DOHH2 (cell line): ENCODE data around the gene PLXNC1.
A peak's percentile ranks its signal among the peaks of the same experiment; 100 is the strongest.

ENCODE experiments used
- H3F3A ChIP-seq: fragments of 200-600 bp; sonication (generic), shearing (Covaris generic); 2 replicates; pipeline ENCODE4 v1.6.0; 2016; ENCODE audit warnings: antibody characterized with exemption, mild to moderate bottlenecking; ENCODE audit not compliant: control insufficient read depth, insufficient read depth
- H3K27ac ChIP-seq: fragments of 200-600 bp; sonication (generic); 2 replicates; pipeline ENCODE4 v1.5.1; 2014; ENCODE audit warnings: low read depth, mild to moderate bottlenecking, low read length, moderate library complexity
- H3K27me3 ChIP-seq: fragments of 200-600 bp; sonication (generic); 2 replicates; pipeline ENCODE4 v1.6.1; 2014; ENCODE audit warnings: mild to moderate bottlenecking, low read length, mixed read lengths; ENCODE audit not compliant: control insufficient read depth
- H3K36me3 ChIP-seq: fragments of 200-600 bp; sonication (generic); 2 replicates; pipeline ENCODE4 v1.6.1; 2014; ENCODE audit warnings: mild to moderate bottlenecking, low read length, moderate library complexity, mixed read lengths; ENCODE audit not compliant: control insufficient read depth
- H3K4me1 ChIP-seq: fragments of 200-600 bp; sonication (generic); 2 replicates; pipeline ENCODE4 v1.6.1; 2014; ENCODE audit warnings: mild to moderate bottlenecking, low read length, mixed read lengths; ENCODE audit not compliant: control insufficient read depth
- H3K4me2 ChIP-seq: fragments of 200-600 bp; sonication (generic); 2 replicates; pipeline ENCODE4 v1.6.0; 2014; ENCODE audit warnings: mild to moderate bottlenecking, low read length, moderate library complexity
- H3K4me3 ChIP-seq: fragments of 200-600 bp; sonication (generic); 2 replicates; pipeline ENCODE4 v1.5.1; 2014; ENCODE audit warnings: mild to moderate bottlenecking, low read length, mixed read lengths
- H3K79me2 ChIP-seq: fragments of 200-600 bp; sonication (generic); 2 replicates; pipeline ENCODE4 v1.6.1; 2014; ENCODE audit warnings: mild to moderate bottlenecking, low read length, mixed read lengths; ENCODE audit not compliant: control insufficient read depth
- H3K9me2 ChIP-seq: fragments of 200-600 bp; sonication (generic); replicated peaks from 2 replicates; pipeline ENCODE4 v1.6.1; 2014; ENCODE audit warnings: mild to moderate bottlenecking, low read length, mixed read lengths; ENCODE audit not compliant: control insufficient read depth
- H3K9me3 ChIP-seq: fragments of 200-600 bp; sonication (generic); 2 replicates; pipeline ENCODE4 v1.6.1; 2014; ENCODE audit warnings: antibody characterized with exemption, low read length, mixed read lengths; ENCODE audit not compliant: control insufficient read depth, insufficient read depth
- H4K20me1 ChIP-seq: fragments of 200-600 bp; sonication (generic); 2 replicates; pipeline ENCODE4 v1.6.0; 2014; ENCODE audit warnings: low read depth, mild to moderate bottlenecking, antibody characterized with exemption, low read length, moderate library complexity; ENCODE audit not compliant: control insufficient read depth, insufficient read depth
- EZH2phosphoT487 ChIP-seq: fragments of 200-600 bp; sonication (generic); IDR thresholded peaks from 2 replicates; pipeline ENCODE4 v1.6.1; 2017; ENCODE audit warnings: borderline replicate concordance, mild to moderate bottlenecking, antibody characterized with exemption, low read length, moderate library complexity, mixed read lengths
- TF ChIP-seq, protein P1 (sequence below): fragments of 200-600 bp; sonication (generic); IDR thresholded peaks from one replicate; pipeline ENCODE4 v1.5.1; 2014; ENCODE audit warnings: antibody characterized with exemption, mild to moderate bottlenecking, low read depth, low read length; ENCODE audit not compliant: poor library complexity, severe bottlenecking

Gene PLXNC1

DNA sequence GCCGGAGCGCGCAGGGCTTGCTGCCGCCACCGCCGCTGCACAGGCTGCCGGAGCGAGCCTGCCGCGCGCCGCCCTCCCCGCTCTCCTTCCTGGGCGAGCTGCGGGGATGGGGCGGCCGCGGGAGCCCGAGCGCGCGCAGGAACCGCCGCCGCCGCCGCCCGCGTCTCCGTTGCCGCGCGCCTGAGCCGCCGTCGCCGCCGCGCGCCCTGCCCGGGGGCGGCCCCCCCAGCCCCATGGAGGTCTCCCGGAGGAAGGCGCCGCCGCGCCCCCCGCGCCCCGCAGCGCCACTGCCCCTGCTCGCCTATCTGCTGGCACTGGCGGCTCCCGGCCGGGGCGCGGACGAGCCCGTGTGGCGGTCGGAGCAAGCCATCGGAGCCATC is 352 bp downstream of the PLXNC1 start:
- Histone ChIP-seq H3K9me3 (no peaks in the 10 kb centered on the region), H3K9me2 (no peaks in the 10 kb centered on the region), H3K27me3 (peaks cover 86% of the 10 kb centered on the region), H3K36me3 (no peaks in the 10 kb centered on the region), H3K4me2 (peak overlapping the region; percentile 85), H3K4me1 (peaks cover 52% of the 10 kb centered on the region), H3F3A (peaks cover 23% of the 10 kb centered on the region), H3K4me3 (peak overlapping the region; percentile 78), H3K27ac (no peak overlapping the region), H4K20me1 (0 out of 2 replicates have a peak, but pooled peaks cover 3% of the 10 kb centered on the region), H3K79me2 (no peaks in the 10 kb centered on the region)
- TF ChIP-seq, protein P1, sequence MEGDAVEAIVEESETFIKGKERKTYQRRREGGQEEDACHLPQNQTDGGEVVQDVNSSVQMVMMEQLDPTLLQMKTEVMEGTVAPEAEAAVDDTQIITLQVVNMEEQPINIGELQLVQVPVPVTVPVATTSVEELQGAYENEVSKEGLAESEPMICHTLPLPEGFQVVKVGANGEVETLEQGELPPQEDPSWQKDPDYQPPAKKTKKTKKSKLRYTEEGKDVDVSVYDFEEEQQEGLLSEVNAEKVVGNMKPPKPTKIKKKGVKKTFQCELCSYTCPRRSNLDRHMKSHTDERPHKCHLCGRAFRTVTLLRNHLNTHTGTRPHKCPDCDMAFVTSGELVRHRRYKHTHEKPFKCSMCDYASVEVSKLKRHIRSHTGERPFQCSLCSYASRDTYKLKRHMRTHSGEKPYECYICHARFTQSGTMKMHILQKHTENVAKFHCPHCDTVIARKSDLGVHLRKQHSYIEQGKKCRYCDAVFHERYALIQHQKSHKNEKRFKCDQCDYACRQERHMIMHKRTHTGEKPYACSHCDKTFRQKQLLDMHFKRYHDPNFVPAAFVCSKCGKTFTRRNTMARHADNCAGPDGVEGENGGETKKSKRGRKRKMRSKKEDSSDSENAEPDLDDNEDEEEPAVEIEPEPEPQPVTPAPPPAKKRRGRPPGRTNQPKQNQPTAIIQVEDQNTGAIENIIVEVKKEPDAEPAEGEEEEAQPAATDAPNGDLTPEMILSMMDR, result no peak
- no peak for TF ChIP-seq EZH2phosphoT487

DNA sequence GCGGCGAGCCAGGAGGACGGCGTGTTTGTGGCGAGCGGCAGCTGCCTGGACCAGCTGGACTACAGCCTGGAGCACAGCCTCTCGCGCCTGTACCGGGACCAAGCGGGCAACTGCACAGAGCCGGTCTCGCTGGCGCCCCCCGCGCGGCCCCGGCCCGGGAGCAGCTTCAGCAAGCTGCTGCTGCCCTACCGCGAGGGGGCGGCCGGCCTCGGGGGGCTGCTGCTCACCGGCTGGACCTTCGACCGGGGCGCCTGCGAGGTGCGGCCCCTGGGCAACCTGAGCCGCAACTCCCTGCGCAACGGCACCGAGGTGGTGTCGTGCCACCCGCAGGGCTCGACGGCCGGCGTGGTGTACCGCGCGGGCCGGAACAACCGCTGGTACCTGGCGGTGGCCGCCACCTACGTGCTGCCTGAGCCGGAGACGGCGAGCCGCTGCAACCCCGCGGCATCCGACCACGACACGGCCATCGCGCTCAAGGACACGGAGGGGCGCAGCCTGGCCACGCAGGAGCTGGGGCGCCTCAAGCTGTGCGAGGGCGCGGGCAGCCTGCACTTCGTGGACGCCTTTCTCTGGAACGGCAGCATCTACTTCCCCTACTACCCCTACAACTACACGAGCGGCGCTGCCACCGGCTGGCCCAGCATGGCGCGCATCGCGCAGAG is 873 bp downstream of the PLXNC1 start:
- Histone ChIP-seq H3K36me3 (no peaks in the 10 kb centered on the region), H3K4me2 (peak overlapping the region; percentile 85), H3K4me3 (peak overlapping the region; percentile 78), H3K4me1 (peaks cover 52% of the 10 kb centered on the region), H3K9me2 (no peaks in the 10 kb centered on the region), H3K9me3 (no peaks in the 10 kb centered on the region), H3K27me3 (peaks cover 81% of the 10 kb centered on the region), H3K27ac (no peak overlapping the region), H3F3A (peaks cover 23% of the 10 kb centered on the region), H3K79me2 (no peaks in the 10 kb centered on the region), H4K20me1 (0 out of 2 replicates have a peak, but pooled peaks cover 3% of the 10 kb centered on the region)
- TF ChIP-seq, protein P1, result peak; percentile 73
- TF ChIP-seq EZH2phosphoT487, result peak; percentile 74; the same call in 1 of the 2 replicates

DNA sequence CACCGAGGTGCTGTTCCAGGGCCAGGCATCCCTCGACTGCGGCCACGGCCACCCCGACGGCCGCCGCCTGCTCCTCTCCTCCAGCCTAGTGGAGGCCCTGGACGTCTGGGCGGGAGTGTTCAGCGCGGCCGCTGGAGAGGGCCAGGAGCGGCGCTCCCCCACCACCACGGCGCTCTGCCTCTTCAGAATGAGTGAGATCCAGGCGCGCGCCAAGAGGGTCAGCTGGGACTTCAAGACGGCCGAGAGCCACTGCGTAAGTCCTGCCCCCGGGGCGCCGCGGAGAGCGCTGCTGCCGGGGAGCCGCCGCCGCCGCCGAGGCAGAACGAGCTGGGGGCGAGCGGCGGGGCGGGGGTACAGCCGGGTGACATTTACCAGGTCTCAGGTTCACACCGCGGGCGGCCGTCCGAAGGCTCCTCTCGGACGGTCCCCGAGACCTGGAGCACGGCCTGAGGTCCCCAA is 1.4 kb downstream of the PLXNC1 start:
- Histone ChIP-seq H3K36me3 (no peaks in the 10 kb centered on the region), H3K4me3 (peak overlapping the region; percentile 78), H3K27ac (no peak overlapping the region), H3F3A (peaks cover 23% of the 10 kb centered on the region), H3K4me2 (peak overlapping the region; percentile 85), H3K27me3 (peaks cover 76% of the 10 kb centered on the region), H4K20me1 (0 out of 2 replicates have a peak, but pooled peaks cover 3% of the 10 kb centered on the region), H3K9me3 (no peaks in the 10 kb centered on the region), H3K79me2 (no peaks in the 10 kb centered on the region), H3K9me2 (no peaks in the 10 kb centered on the region), H3K4me1 (peaks cover 52% of the 10 kb centered on the region)
- TF ChIP-seq, protein P1, result no peak
- peak; percentile 21; the same call in 1 of the 2 replicates for TF ChIP-seq EZH2phosphoT487
